Sigmoid colon (tissue), 7 donors: ENCODE data around the gene HENMT1. TPM values are rescaled to one million over a fixed set of nuclear protein-coding genes. Genes with fewer than 3 reads are reported as not detected.
A peak's percentile ranks its signal among the peaks of the same experiment; 100 is the strongest.
"Not testable (repeated sequence)": the region's sequence is repeated elsewhere in the genome, so short reads cannot be mapped to it uniquely, and the experiment has no call there.

Experiments
- DNase-seq: peaks from one replicate; pipeline ENCODE4 v3.0.0-alpha.2; 2019
- H3K27ac ChIP-seq, 4 donors: fragments of 200-600 bp; sonication (generic); one replicate each; pipeline ENCODE4 v1.5.1; 2016 to 2019; ENCODE audit warnings: mild to moderate bottlenecking in 1 of 4
- H3K27me3 ChIP-seq, 3 donors: fragments of 200-600 bp; sonication (generic); one replicate each; pipeline ENCODE4 v1.5.1; 2019; ENCODE audit warnings: mild to moderate bottlenecking in 1 of 3
- H3K36me3 ChIP-seq, 4 donors: fragments of 200-600 bp; sonication (generic); one replicate each; pipeline ENCODE4 v1.5.1; 2016 to 2019
- H3K4me1 ChIP-seq, 4 donors: fragments of 200-600 bp; sonication (generic); one replicate each; pipeline ENCODE4 v1.5.1; 2017 to 2019
- H3K4me3 ChIP-seq, 4 donors: fragments of 200-600 bp; sonication (generic); one replicate each; pipeline ENCODE4 v1.5.1; 2017 to 2019; ENCODE audit warnings: mild to moderate bottlenecking in 2 of 4, moderate library complexity in 1 of 4
- H3K9me3 ChIP-seq, 4 donors: fragments of 200-600 bp in 3 of 4; sonication (generic) in 3 of 4; one replicate each; pipeline versions ENCODE4 v1.5.1 to v1.6.1; 2013 to 2019
- CTCF ChIP-seq, 4 experiments: fragments of 450-650 bp in 3 of 4; fragments of 200-600 bp in 1 of 4; IDR thresholded peaks; one replicate each; pipeline ENCODE4 v1.5.1; 2016 to 2019; ENCODE audit warnings: antibody characterized with exemption in 4 of 4, mild to moderate bottlenecking in 3 of 4, moderate library complexity in 2 of 4
- EP300 ChIP-seq, 4 donors: sonication (generic); formaldehyde crosslinking; IDR thresholded peaks; one replicate each; pipeline ENCODE4 v1.6.1; 2017; ENCODE audit warnings: antibody characterized with exemption in 4 of 4
- POLR2A ChIP-seq, 2 donors: fragments of 450-650 bp; IDR thresholded peaks; one replicate each; pipeline ENCODE4 v1.6.1; 2016; ENCODE audit warnings: antibody characterized with exemption in 2 of 2, mild to moderate bottlenecking in 2 of 2, moderate library complexity in 2 of 2
- POLR2AphosphoS5 ChIP-seq, 4 donors: sonication (generic); formaldehyde crosslinking; IDR thresholded peaks; one replicate each; pipeline ENCODE4 v1.6.1; 2017; ENCODE audit warnings: antibody characterized with exemption in 4 of 4
- WGBS, 2 donors: extraction: QIAGEN DNeasy Blood & Tissue Kit; methylation state at CpG; one replicate each; pipeline ENCODE4 v1.1.7; 2013; 5-methylcytosine and 5-hydroxymethylcytosine counted together
- intact Hi-C: fragments of 100-400 bp; cut with DNase I; formaldehyde crosslinking; loops from one replicate; pipeline ENCODE4 v1.15.1; 2023
- polyA plus RNA-seq, 3 donors: library from polyadenylated mRNA; stranded (reverse); fragments of 200-250 nt; gene quantifications; one replicate each; pipeline ENCODE4 v1.2.3, GENCODE V29; 2013
- total RNA-seq, 4 donors: library from RNA; depleted of rRNA; stranded (reverse); fragments of >200 nt; gene quantifications; one replicate each; pipeline ENCODE4 v1.1.0, GENCODE V29; 2016
- donor health status: healthy with polysubstance abuse.
- donor health status: Bipolar disorder and iron deficiency.
- donor health status: healthy.

The HENMT1 gene
- total RNA-seq (1 to 10 TPM; 2.2 to 3.9 (median 2.6) TPM), polyA plus RNA-seq (10 to 100 TPM; 10.9 to 13.6 (median 12.0) TPM)

DNA sequence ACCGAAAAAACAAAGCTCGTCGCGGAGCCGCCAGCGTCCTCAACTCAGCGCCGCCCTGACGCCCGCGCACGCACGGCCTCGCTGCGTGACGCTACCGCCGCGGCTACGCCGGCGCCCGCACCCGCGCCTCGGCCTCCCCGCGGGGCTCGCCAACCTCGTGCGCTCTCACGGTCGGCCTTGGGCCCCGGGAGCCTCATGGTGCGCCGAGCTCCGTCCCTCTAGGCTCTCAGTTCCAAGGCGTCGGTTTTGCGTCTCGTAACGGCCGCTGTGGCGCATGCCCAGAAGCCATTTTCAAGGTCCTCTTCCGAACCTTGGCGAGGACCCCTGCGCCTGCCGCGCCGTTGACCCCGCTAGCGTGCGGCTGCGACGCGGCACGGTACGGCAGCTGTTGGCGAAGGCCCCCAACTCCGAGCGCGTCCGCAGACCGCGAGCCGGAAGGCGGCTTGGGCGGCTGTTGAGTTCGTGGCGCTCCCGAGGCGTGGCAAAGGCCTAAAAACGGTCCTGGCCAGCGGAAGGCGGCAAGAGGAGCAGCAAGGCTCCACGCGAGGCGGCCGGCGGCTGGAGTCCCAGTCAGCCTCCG lies at the start of gene HENMT1:
Gene HENMT1, minus strand, starts transcription at position 64 of the 580 bp plus-strand sequence. CDS start 1,209 bp downstream, outside the sequence.
- Histone ChIP-seq H3K4me1 (peaks cover 0 to 10% (median 7%) of the 10 kb centered on the region in 4 donors), H3K9me3 (no peaks in the 10 kb centered on the region), H3K27ac (peak within 1 kb of the TSS; percentile 84 to 90 (median 84)), H3K4me3 (peak within 1 kb of the TSS; percentile 45 to 73 (median 58)), H3K27me3 (no peaks in the 10 kb centered on the region), H3K36me3 (no peaks in the 10 kb centered on the region)
- TF ChIP-seq EP300 (IDR thresholded peaks at IDR 0.05): no peak
- TF ChIP-seq POLR2AphosphoS5 (IDR thresholded peaks at IDR 0.05): peak in 1 of 4 donors; percentile 40
- intact Hi-C loops: no loop called here
- WGBS, 2 donors: 1% methylated on average over 81 of the region's 81 CpGs
- peak; percentile 79 for DNase-seq

GRCh38 chr1:108708691-108709660 lies 48.1 kb upstream of the HENMT1 start:
- 76 to 83% methylated on average over 7 of the region's 7 CpGs for WGBS, 2 donors
- H3K27ac ChIP-seq: no peak overlapping the region
- H3K4me3 ChIP-seq: no peak overlapping the region
- no peaks in the 10 kb centered on the region for H3K36me3 ChIP-seq
- H3K27me3 ChIP-seq: no peaks in the 10 kb centered on the region
- intact Hi-C loops: no loop called here
- TF ChIP-seq POLR2AphosphoS5 (IDR thresholded peaks at IDR 0.05): no peak
- no peak for TF ChIP-seq EP300 (IDR thresholded peaks at IDR 0.05)
- no peak for TF ChIP-seq POLR2A (IDR thresholded peaks at IDR 0.05)
- TF ChIP-seq CTCF (IDR thresholded peaks at IDR 0.05): no peak
- no peak for DNase-seq
- no peaks in the 10 kb centered on the region for H3K9me3 ChIP-seq
- H3K4me1 ChIP-seq: peaks cover 0 to 13% (median 9%) of the 10 kb centered on the region in 4 donors

GRCh38 chr1:108706643-108707042 lies 45.8 kb upstream of the HENMT1 start:
- 93 to 98% methylated on average over 3 of the region's 3 CpGs for WGBS, 2 donors
- H3K9me3 ChIP-seq: no peaks in the 10 kb centered on the region
- TF ChIP-seq CTCF (IDR thresholded peaks at IDR 0.05): no peak
- TF ChIP-seq EP300 (IDR thresholded peaks at IDR 0.05): no peak
- TF ChIP-seq POLR2AphosphoS5 (IDR thresholded peaks at IDR 0.05): no peak
- no peak for TF ChIP-seq POLR2A (IDR thresholded peaks at IDR 0.05)
- DNase-seq: no peak
- no peaks in the 10 kb centered on the region for H3K27me3 ChIP-seq
- H3K36me3 ChIP-seq: peaks cover 0 to 4% (median 0%) of the 10 kb centered on the region in 4 donors
- intact Hi-C loops: no loop called here
- peaks cover 0 to 13% (median 10%) of the 10 kb centered on the region in 4 donors for H3K4me1 ChIP-seq
- H3K4me3 ChIP-seq: no peak overlapping the region
- no peak overlapping the region for H3K27ac ChIP-seq

GRCh38 chr1:108704496-108704895 lies 43.6 kb upstream of the HENMT1 start:
- DNase-seq: no peak
- Histone ChIP-seq H3K4me3 (no peak overlapping the region), H3K4me1 (peaks cover 0 to 13% (median 10%) of the 10 kb centered on the region in 4 donors), H3K27ac (no peak overlapping the region), H3K9me3 (no peaks in the 10 kb centered on the region), H3K36me3 (peaks cover 0 to 24% (median 8%) of the 10 kb centered on the region in 4 donors), H3K27me3 (no peaks in the 10 kb centered on the region)
- 26 to 65% methylated on average over 2 of the region's 2 CpGs for WGBS, 2 donors
- TF ChIP-seq POLR2AphosphoS5 (IDR thresholded peaks at IDR 0.05): peak in 1 of 4 donors; percentile 14
- no peak for TF ChIP-seq CTCF (IDR thresholded peaks at IDR 0.05)
- TF ChIP-seq EP300 (IDR thresholded peaks at IDR 0.05): no peak
- no peak for TF ChIP-seq POLR2A (IDR thresholded peaks at IDR 0.05)
- intact Hi-C loops: no loop called here

- Histone ChIP-seq H3K27me3 (no peaks in the 10 kb centered on the region), H3K9me3 (no peaks in the 10 kb centered on the region), H3K36me3 (peaks cover 3 to 30% (median 14%) of the 10 kb centered on the region in 4 donors), H3K4me3 (no peak overlapping the region), H3K27ac (no peak overlapping the region), H3K4me1 (peaks cover 0 to 13% (median 10%) of the 10 kb centered on the region in 4 donors)
- DNase-seq: no peak
- WGBS, 2 donors: 68 to 69% methylated on average over 6 of the region's 6 CpGs
- TF ChIP-seq POLR2AphosphoS5 (IDR thresholded peaks at IDR 0.05): no peak
- no peak for TF ChIP-seq CTCF (IDR thresholded peaks at IDR 0.05)
- TF ChIP-seq POLR2A (IDR thresholded peaks at IDR 0.05): no peak
- TF ChIP-seq EP300 (IDR thresholded peaks at IDR 0.05): no peak
- intact Hi-C loops: no loop called here
These were observed 43.0 kb upstream of the HENMT1 start for GRCh38 chr1:108703939-108704338.

GRCh38 chr1:108702109-108702508 lies 41.2 kb upstream of the HENMT1 start:
- Histone ChIP-seq H3K4me1 (peaks cover 0 to 13% (median 10%) of the 10 kb centered on the region in 4 donors), H3K36me3 (peaks cover 15 to 48% (median 30%) of the 10 kb centered on the region in 4 donors)
- intact Hi-C loops, H3K4me3 ChIP-seq, DNase-seq, H3K27me3 ChIP-seq, H3K27ac ChIP-seq, H3K9me3 ChIP-seq: not testable (repeated sequence)
- 92 to 95% methylated on average over 6 of the region's 6 CpGs for whole genome bisulfite sequencing, 2 donors
